NT2/D1 (cell line): ENCODE measurements around the gene ENTPD2.
A peak's percentile ranks its signal among the peaks of the same experiment; 100 is the strongest.

Experiments used
- DNase-seq: peaks from one replicate; pipeline ENCODE4 v3.0.0-alpha.2; 2011; ENCODE audit warnings: low read depth, low spot score
- H3K27me3 ChIP-seq: 2 replicates; pipeline ENCODE4 v1.6.0; 2011; ENCODE audit warnings: mild to moderate bottlenecking; ENCODE audit not compliant: insufficient read length, insufficient read depth
- H3K36me3 ChIP-seq: 2 replicates; pipeline ENCODE4 v1.6.1; 2011; ENCODE audit warnings: mild to moderate bottlenecking, low read length, mixed read lengths; ENCODE audit not compliant: insufficient read depth, insufficient read length
- H3K4me1 ChIP-seq: 2 replicates; pipeline ENCODE4 v1.5.1; 2011; ENCODE audit not compliant: insufficient read depth, insufficient read length
- H3K4me3 ChIP-seq: 2 replicates; pipeline ENCODE4 v1.5.1; 2011; ENCODE audit warnings: low read depth; ENCODE audit not compliant: insufficient read length
- H3K9ac ChIP-seq: 2 replicates; pipeline ENCODE4 v1.6.0; 2011; ENCODE audit warnings: low read depth; ENCODE audit not compliant: insufficient read length
- H3K9me3 ChIP-seq: 2 replicates; pipeline ENCODE4 v1.5.1; 2011; ENCODE audit warnings: mild to moderate bottlenecking, low read length; ENCODE audit not compliant: insufficient read depth
- SUZ12 ChIP-seq: IDR thresholded peaks from 2 replicates; pipeline ENCODE4 v1.6.1; 2011; ENCODE audit not compliant: insufficient read length, insufficient read depth; ENCODE audit errors: extremely low read depth
- YY1 ChIP-seq: IDR thresholded peaks from 2 replicates; pipeline ENCODE4 v1.6.1; 2011; ENCODE audit not compliant: insufficient read length, insufficient read depth
- ZNF274 ChIP-seq: IDR thresholded peaks from 2 replicates; pipeline ENCODE4 v1.6.1; 2011; ENCODE audit warnings: mild to moderate bottlenecking, low read depth, low read length

ENTPD2 gene

DNA sequence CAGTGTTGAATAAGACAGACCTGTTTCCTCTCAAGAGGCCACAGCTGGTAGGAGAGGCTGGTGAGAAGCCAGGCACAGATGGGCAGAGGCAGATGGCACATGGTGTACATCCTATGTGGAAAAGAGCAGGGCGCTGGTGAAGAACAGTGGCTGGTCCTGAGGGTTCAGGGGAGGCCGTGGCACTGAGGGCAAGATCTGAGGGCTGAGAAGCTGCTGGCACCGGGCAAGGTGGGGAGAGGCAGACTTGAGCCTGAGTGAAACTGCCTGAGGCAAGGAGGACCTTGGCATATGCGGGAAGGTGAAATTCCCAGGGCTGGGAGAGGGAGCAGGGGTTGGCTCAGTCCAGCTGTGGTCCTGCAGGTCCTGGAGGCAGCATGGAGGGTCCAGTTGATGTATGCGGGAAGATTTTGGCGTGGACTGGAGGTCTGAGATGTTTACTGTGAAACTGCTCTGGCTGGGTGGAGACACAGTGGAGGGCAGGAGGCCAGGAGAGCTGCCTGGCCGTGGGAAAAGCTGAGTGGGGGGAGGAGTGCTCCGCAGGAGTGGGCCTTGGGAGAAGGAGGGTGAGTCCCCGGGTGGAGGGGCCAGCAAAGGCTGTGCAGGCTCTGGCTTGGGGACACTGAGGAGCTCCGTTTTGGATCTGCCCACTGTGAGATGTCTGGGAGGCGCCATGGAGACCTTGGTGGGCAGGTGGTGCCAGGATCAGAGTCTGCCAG, 35.5 kb upstream of the ENTPD2 start:
- Histone ChIP-seq H3K27me3 (no peaks in the 10 kb centered on the region), H3K4me3 (no peak overlapping the region), H3K9me3 (no peaks in the 10 kb centered on the region), H3K36me3 (peaks cover 34% of the 10 kb centered on the region), H3K9ac (peak overlapping the region; percentile 58), H3K4me1 (peaks cover 6% of the 10 kb centered on the region)
- TF ChIP-seq YY1, result no peak
- no peak for TF ChIP-seq ZNF274
- no peak for TF ChIP-seq SUZ12
- DNase-seq, result no peak

DNA sequence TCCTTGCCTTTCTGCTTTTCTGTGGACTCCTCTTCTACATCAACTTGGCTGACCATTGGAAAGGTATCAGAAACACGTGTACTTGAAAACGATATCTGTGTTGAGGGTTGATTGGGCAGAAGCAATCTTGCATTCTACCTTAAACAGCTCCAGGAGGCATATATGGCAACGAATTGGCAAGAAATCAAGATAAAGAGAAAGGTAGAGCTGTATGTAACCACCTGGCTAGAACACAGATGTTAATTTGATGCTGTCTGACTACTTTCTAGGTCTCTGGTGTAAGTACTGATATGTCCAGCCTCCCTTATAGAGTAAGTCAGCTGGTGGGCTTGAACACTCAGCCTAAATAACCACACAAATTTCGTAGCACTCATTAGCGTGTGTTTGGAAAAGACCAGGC, 34.3 kb upstream of the ENTPD2 start:
- TF ChIP-seq SUZ12, result no peak
- peak overlapping the region; percentile 93 for H3K9ac ChIP-seq
- H3K9me3 ChIP-seq, result no peaks in the 10 kb centered on the region
- H3K36me3 ChIP-seq, result peaks cover 35% of the 10 kb centered on the region
- H3K4me3 ChIP-seq, result peak overlapping the region; percentile 87
- DNase-seq, result no peak
- no peaks in the 10 kb centered on the region for H3K27me3 ChIP-seq
- H3K4me1 ChIP-seq, result peaks cover 14% of the 10 kb centered on the region

DNA sequence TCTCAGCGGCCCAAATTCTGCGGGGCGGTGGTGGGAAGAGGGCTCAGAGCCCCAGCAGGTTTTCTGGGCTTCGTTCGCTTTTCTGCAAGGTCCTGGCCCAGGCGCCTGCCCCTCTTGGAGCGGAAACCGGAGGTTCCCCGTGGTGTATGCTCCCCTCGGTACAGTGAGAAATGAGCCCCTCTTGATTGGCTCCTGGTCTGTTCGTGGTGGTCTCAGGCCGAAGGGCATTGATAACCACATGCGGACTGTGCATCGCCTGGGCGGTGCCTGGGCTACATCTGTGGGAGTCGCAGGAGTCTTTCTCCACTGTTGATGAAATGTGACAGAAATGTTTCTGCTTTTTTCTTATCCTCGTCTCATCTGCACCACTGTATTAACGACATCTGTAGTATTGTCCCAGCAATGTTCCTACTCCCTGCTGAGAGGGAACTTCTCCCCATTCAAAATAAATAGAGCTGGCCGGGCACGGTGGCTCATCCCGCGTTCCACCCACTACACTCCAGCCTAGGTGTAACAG, 33.6 kb upstream of the ENTPD2 start:
- H3K27me3 ChIP-seq, result no peaks in the 10 kb centered on the region
- peaks cover 36% of the 10 kb centered on the region for H3K36me3 ChIP-seq
- H3K9ac ChIP-seq, result peak overlapping the region; percentile 93
- peaks cover 20% of the 10 kb centered on the region for H3K4me1 ChIP-seq
- H3K9me3 ChIP-seq, result no peaks in the 10 kb centered on the region
- no peak for DNase-seq
- no peak for TF ChIP-seq YY1
- TF ChIP-seq ZNF274, result no peak
- no peak for TF ChIP-seq SUZ12
- H3K4me3 ChIP-seq, result peak overlapping the region; percentile 87

DNA sequence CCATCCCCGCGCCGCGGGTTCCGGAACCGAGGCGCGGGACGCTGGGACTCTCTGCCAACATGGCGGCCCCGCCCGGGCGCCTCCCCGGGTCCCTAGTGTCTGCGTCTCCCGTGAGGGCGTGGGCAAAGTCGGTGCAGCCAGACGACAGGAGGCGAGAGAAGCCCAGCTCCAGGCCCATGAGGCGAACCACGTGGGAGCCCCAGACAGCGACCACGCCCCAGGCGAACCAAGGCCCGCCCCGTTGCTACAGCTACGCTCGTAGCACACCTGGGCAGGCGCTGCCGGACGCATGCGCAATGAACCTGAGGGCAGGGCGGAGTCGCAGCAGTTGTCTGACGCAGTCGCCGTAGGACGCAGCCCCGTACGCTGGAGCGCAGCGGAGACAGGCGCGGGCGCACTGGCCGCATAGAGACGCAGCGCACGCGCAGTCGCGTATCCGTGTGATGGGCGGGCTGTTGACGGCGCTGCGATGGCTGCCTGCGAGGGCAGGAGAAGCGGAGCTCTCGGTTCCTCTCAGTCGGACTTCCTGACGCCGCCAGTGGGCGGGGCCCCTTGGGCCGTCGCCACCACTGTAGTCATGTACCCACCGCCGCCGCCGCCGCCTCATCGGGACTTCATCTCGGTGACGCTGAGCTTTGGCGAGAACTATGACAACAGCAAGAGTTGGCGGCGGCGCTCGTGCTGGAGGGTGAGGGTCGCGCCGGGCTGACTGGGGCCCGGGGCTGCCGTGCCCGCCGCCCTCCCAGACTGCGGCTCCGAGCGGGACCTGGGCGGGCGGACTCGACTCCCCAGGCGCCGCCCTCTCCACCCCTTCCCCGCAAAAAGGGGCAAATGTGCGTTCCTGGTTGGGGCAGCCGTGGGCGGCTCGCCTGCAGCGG, 32.9 kb upstream of the ENTPD2 start, which contains the start of gene MAN1B1:
Gene MAN1B1, plus strand, starts transcription at position 455 of the 878 bp plus-strand sequence. Its CDS starts 15 bp downstream, at position 470.
- TF ChIP-seq YY1 (peak; percentile 66), SUZ12 (no peak)
- Histone ChIP-seq H3K9ac (peak within 1 kb of the TSS; percentile 96), H3K27me3 (no peaks in the 10 kb centered on the region), H3K4me1 (peaks cover 21% of the 10 kb centered on the region), H3K9me3 (no peaks in the 10 kb centered on the region), H3K4me3 (peak within 1 kb of the TSS; percentile 87), H3K36me3 (peaks cover 38% of the 10 kb centered on the region)
- peak; percentile 99 for DNase-seq

DNA sequence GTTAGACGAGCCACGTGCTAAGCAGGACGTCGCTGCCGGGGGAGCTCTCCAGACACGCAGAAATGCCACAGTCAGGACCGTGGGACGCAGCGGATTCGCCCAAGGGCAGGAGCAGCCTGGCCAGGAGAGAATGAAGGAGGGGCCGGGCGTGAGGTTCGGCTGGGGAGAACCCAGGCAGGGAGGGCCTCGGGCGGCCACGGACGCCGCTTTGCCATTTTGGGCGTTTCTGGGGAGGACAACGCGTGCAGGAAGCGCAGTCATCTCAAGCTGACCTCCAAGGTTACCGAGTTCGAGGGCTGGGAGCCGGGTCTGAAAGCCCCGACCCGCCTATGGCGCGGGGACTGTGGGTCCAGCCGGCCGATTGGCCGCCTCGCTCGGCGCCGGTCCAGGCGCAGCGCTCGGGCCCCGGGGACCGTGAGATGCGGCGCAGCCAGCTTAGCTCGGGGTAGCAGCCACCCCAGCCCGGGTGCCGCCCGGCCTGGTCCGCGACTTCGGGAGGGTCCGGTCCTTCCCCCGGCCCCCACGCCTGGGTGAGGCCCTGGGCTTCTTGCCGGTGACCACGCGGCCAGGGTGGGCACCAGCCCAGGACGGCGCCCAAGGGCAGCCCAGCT, 32.2 kb upstream of the ENTPD2 start:
- Histone ChIP-seq H3K4me1 (peaks cover 21% of the 10 kb centered on the region), H3K36me3 (peaks cover 39% of the 10 kb centered on the region), H3K9ac (peak overlapping the region; percentile 96), H3K9me3 (no peaks in the 10 kb centered on the region), H3K27me3 (no peaks in the 10 kb centered on the region), H3K4me3 (peak overlapping the region; percentile 81)
- no peak for DNase-seq
- no peak for TF ChIP-seq SUZ12
- TF ChIP-seq ZNF274, result no peak
- no peak for TF ChIP-seq YY1

DNA sequence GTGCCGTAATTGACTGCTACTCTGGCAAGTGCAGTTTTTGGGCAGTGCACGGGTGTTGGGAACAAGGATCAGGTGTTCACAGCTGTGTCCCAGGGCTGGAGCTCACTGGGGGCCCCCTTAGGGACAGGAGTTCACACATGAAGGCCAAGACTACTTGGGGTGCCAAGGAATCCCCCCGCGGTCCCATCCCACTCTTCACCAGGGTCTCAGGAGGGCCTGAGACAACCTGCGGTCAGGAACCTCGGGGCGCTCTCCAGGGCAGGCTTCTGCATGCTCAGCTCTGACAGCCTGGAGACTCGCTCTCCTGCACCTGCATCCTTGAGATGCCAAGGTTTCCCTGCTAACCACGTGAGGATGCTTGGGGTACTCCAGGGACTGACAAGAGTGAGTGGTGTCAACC, 30.7 kb upstream of the ENTPD2 start:
- Histone ChIP-seq H3K36me3 (peaks cover 40% of the 10 kb centered on the region), H3K9ac (peak overlapping the region; percentile 8), H3K9me3 (no peaks in the 10 kb centered on the region), H3K4me1 (peaks cover 24% of the 10 kb centered on the region), H3K4me3 (no peak overlapping the region), H3K27me3 (no peaks in the 10 kb centered on the region)
- no peak for TF ChIP-seq YY1
- TF ChIP-seq SUZ12, result no peak
- TF ChIP-seq ZNF274, result no peak
- no peak for DNase-seq

DNA sequence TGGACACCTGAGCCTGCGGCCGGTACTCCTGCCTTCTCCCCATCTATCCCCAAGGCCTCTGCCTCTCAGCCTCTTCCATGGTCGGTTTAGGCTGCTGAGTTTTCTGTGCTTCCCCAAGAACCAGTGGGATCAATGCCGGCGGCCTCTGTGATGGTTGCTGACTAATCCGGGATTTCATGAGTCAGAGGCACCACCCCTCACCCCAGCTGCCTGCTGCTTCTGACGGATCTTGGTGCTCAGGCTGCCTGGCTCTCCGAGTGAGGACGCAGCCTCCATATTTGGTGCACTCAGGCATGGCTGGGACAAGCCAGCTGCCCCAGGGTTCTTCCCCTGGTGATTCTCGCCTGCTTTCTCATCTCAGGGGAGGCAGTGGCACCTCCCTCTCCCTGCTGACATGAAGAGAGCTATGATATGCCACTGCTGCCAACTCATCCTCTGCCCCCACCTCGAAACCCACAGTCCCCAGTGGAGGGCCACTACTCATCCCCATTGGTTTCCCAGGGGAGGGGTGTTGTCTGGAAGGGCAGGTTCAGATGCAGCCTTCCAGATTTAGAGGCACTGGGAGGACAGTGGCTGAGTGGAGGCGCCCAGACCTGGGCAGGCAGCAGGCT, 29.6 kb upstream of the ENTPD2 start:
- peaks cover 21% of the 10 kb centered on the region for H3K4me1 ChIP-seq
- no peak for DNase-seq
- no peaks in the 10 kb centered on the region for H3K27me3 ChIP-seq
- no peak overlapping the region for H3K4me3 ChIP-seq
- peaks cover 36% of the 10 kb centered on the region for H3K36me3 ChIP-seq
- no peaks in the 10 kb centered on the region for H3K9me3 ChIP-seq
- peak overlapping the region; percentile 38 for H3K9ac ChIP-seq
- TF ChIP-seq SUZ12 (no peak), YY1 (peak; percentile 26), ZNF274 (no peak)
